Adrenal gland (tissue), 5 donors: ENCODE data around the gene PARP11.

Experiments
- POLR2A ChIP-seq, 2 donors: fragments of 450-650 bp; IDR thresholded peaks; one replicate each; pipeline ENCODE4 v1.6.1; 2017; ENCODE audit warnings: antibody characterized with exemption in 2 of 2, mild to moderate bottlenecking in 2 of 2, moderate library complexity in 1 of 2
- TF ChIP-seq, protein P1 (sequence below), 6 experiments: fragments of 450-650 bp in 4 of 6; fragments of 200-600 bp in 2 of 6; sonication (generic) in 1 of 6; IDR thresholded peaks; 1 replicate in 5 of 6; 2 replicates in 1 of 6; pipeline versions ENCODE4 v1.5.1 to v1.8.0; 2016 to 2021; ENCODE audit warnings: antibody characterized with exemption in 6 of 6, mild to moderate bottlenecking in 2 of 6, moderate library complexity in 1 of 6
- donor health status: DM: no; HTN: no; CAD: no.

DNA sequence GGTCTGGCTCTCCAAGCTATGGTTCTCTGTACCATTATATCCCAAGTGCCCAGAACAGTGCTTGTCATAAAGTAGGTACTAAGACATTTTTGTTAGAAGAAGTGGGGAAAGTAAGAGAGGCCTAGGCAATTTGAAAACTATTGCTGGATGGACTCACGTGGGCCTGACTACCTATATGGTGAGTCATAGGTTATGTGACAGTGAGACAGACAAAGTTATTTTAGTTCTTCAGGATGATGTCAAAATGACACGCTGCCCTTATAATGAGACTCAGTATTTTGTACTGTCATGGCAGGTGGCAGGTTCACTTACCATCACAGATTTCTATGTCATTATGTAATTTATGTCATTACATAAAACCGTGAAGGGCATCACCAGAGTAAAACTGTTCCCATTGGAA, 53.1 kb downstream of the PARP11 start:
- TF ChIP-seq, protein P1, sequence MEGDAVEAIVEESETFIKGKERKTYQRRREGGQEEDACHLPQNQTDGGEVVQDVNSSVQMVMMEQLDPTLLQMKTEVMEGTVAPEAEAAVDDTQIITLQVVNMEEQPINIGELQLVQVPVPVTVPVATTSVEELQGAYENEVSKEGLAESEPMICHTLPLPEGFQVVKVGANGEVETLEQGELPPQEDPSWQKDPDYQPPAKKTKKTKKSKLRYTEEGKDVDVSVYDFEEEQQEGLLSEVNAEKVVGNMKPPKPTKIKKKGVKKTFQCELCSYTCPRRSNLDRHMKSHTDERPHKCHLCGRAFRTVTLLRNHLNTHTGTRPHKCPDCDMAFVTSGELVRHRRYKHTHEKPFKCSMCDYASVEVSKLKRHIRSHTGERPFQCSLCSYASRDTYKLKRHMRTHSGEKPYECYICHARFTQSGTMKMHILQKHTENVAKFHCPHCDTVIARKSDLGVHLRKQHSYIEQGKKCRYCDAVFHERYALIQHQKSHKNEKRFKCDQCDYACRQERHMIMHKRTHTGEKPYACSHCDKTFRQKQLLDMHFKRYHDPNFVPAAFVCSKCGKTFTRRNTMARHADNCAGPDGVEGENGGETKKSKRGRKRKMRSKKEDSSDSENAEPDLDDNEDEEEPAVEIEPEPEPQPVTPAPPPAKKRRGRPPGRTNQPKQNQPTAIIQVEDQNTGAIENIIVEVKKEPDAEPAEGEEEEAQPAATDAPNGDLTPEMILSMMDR (IDR thresholded peaks at IDR 0.05) = no peak
- TF ChIP-seq POLR2A (IDR thresholded peaks at IDR 0.05) = no peak
